T-helper 2 cell treated with Interferon-gamma antibody and Interleukin-4, amounts not matched to agents 100 ng/mL and 5 ng/mL, for 36 hours (primary cell): ENCODE results near the gene SEMA5B. TPM values are rescaled to one million over a fixed set of nuclear protein-coding genes. Genes with fewer than 3 reads are reported as not detected.

Experiments used
- intact Hi-C: fragments of 100-400 bp; cut with micrococcal nuclease; formaldehyde crosslinking; loops from one replicate; pipeline ENCODE4 v1.15.1; 2023
- total RNA-seq: library from RNA; stranded (reverse); gene quantifications from 2 replicates; pipeline ENCODE4 v1.2.3, GENCODE V29; 2022

Gene SEMA5B
- not detected in 2 replicates for total RNA-seq

DNA sequence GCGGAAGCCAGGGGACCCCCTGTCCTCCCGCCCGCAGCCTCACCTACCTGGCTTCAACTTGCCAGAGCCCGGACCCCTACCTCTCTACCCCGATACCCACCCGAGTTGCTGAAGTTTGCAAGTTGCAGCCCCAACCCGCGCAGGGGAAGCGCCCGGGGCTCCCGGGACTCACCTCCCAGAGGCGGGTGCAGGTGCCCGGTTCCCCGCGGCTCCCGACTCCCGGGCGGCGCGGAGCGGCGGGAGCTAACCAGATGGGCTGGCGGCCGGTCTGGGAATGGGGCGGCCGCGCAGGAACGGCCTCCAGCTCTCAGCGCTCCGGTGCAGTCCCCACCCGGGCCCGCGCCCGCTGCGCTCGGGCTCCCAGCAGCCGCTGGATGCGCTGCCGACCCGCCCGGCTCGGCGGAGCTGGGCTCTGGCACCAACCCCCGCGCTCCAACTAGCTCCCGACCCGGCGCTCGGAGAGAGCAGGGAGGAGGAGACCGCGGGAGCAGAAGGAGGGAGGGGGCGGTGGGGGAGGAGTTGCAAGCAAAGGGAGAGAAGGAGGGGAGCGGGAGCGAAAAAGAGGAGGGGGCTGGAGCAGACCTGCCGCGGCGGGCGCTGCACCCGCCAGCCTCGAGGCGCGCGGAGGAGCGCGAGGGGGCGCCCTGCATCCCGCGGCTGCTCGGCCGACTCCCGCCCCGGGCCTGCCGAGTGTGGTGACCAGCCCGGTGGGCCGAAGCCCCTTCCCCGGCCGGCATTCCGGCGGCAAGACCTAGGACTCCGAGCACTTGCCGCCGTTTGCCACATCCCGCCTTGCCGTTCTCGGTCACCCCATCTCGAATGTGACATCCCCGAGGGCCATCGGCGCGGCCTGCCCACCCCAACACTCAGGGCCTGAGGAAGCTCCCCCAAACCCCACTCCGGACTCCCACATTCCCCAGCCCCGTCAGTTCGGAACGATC, at the start of gene SEMA5B:
SEMA5B (minus strand) TSS at position 472 of the 941 bp plus-strand sequence. CDS start 66,500 bp downstream, outside the sequence.
- intact Hi-C loops: loop anchor here (1.0 to 10.0 kb wide), 5 partner anchors 83 to 633 kb away; no protein-coding TSS in a partner anchor

DNA sequence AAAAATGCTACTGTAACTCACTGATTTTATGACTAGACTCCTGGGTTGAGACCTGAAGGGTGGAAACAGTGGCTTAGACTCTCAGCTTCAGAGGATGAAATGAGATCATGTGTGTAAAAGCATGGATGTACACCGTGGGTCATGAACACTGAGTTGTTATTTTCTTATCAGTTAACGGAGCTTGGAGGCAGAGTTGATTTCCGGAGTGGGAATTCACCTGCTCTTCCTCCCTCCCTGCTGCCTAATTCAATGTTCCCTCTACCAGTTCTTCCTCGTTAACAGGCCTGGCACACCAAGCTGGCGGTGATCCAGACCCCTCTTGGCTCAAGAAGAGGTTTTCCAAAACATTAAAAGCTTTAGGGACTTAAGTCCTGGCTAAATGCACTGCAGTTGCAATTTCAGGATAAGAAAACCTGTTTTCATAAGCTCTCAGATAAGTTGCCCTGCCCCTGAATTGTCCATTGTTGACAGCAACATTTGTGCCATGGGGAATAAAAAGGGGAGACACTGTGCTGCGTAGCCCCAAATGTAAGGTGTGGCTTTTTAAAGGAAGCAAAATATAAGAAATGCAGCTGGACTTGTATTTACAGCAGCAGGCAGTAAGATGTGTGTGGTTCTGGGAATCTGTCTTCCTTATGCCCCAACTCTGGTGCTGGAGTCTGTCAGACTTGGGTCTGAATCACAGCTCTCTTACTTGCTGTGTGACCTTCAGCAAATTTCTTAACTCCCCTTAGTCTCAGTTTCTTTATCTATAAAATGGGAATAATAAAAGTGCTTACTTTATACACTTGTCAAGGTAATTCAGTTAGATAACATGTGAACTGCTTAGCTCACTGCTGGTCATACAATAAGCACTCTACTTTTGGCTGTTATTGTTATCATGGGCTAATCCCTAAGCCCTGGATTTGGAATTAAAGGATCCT, 49.2 kb upstream of the SEMA5B start:
- intact Hi-C loops: no loop called here

GRCh38 chr3:123076112-123076495, 48.5 kb upstream of the SEMA5B start:
- intact Hi-C loops: no loop called here

DNA sequence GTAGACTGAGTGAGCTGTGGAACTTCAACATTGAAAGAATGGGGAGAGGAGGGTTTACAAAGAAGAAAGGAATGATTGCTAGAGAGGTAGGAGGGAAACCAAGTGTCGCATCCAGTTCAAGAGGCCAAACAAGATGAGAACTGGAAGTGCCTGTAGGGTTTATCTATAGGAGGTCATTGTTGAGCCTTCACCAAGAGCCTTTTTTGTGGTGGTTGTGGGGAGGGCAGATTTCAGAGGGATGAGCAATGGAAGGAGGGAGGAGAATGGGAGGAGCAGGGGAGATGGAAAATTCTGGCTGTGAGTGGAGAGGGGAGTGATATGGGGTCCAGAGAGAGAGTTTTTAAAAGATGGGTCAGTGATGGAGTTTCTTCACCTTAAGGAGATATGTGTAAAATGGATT, 47.8 kb upstream of the SEMA5B start:
- intact Hi-C loops: no loop called here

GRCh38 chr3:123072564-123072963, 45.0 kb upstream of the SEMA5B start:
- intact Hi-C loops: no loop called here

GRCh38 chr3:123072152-123072551, 44.6 kb upstream of the SEMA5B start:
- intact Hi-C loops: no loop called here

GRCh38 chr3:123071581-123071980, 44.0 kb upstream of the SEMA5B start:
- intact Hi-C loops: no loop called here

DNA sequence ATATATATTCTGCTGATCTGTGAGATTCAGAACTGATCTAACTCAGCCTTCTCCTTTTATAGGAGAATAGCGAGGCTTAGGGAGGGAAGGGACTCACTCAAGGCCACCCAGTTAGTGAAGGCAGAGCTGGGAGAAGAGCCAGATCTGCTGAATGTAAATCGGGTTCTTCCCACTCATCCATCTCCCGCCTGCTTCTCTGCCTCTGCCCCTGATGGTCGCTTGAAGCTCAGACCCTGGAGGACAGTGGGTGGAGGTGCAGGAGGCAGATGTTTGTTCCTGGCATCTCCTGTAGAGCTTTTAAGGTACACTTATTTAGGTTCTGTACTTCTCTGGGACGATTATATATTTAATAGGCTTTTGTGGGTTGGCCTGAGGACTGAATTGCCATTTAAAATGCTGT, 43.6 kb upstream of the SEMA5B start:
- intact Hi-C loops: no loop called here

DNA sequence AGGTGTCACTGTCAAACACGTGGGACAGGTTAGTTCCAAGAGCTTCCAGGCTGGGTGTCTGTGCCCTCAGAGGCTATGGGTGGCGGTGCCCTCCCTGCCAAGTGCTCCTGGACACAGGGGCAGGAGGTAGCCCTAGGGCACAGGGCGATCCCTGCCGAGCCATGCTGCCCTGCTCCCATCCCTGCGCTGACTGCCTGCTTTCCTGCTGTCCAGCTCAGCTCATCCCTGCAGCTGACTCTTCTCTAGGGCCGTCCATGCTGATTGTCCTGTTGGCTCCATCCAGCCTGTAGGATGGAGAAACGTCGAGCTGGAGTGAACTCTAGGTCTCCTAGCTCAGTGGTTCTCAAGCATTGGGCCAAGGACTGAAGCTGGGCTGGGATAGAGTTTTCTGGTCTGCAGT, 42.9 kb upstream of the SEMA5B start:
- intact Hi-C loops: no loop called here

DNA sequence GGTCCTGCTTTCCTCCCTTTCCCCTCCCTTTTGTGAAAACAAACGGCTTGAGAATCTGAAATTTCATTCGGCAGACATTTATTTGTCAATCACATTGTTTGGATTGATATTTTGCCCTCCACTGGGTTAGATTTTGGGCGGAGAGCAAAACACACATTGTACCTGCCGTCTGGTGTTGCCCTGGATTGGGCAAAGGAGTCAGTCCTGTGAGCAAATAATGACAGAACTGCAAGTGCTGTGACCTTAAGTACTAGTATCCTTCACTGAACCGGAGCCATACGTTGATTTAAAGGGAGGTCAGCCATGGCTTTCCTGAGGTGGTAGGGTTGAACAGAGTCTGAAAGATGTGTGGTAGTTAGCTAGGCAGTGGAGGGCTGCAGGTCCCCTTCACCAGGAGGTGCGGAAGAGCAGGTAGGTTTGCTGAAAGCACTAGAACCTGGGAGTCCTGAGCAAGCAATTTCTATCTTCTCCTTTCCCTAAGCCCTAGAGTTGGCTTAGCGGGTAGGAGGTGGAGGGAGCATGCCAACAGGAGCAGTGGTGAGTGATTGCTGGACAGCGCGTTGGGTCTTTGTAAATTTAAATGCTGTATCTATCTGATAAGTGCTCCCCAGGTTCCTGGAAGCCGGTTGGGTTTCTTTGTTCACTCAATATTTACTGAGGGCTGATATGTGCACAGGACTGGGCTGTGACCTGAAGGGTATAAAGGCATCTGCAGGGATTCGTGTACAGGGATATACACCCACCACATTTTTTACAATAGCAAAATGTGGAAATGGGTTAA, 41.2 kb upstream of the SEMA5B start:
- intact Hi-C loops: loop anchor here (5.0 kb wide), 1 partner anchor 1521 kb away; the partner anchor contains the start of gene POLQ

- intact Hi-C loops: loop anchor here (2.0 to 5.0 kb wide), 2 partner anchors 135 to 1521 kb away; partner anchors contain the start of gene POLQ
Measured at GRCh38 chr3:123067689-123068600, 40.4 kb upstream of the SEMA5B start.

DNA sequence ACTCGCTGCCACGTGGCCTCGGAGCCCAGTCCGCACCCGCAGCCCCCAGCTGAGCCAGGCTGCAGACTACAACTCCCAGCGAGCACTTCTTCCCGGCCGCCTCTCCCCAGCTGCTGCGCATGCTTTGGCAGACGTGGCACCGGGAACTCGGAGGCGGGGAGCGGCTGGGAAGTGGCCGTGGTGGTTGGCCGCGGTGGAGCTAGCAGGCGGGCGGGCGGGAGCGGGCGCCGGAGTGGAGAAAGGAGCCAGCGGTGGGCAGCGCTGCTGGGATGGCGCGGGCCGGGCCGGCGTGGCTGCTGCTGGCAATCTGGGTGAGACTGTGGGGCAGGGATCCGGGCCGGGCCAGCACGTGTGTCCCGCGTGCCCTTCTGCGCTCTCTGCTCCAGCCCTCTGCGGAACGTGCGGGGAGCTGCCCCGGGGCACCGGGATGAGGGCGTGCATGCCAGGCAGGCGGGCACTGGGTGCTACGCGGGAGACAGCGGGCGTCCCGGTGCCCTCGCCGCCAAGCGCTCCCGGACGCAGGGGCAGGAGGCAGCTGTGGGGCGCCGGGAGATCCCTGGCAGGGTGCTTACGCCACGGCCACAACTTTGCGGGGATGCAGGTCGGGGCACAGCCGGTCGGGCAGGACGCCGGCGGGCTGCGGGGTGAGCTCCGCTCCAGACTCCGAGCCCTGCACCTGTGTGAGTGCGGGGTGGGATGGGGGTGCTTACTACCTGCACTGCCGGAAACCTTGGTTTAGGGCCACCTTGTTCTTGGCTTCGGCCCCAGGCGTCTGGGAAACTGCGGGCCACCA, 39.5 kb upstream of the SEMA5B start, which contains the start of gene PDIA5:
PDIA5 (plus strand) TSS at position 130 of the 793 bp plus-strand sequence; CDS start at position 270, 140 bp downstream.
- intact Hi-C loops: loop anchor here (2.0 to 5.0 kb wide), 2 partner anchors 136 to 1520 kb away; partner anchors contain the start of gene POLQ

DNA sequence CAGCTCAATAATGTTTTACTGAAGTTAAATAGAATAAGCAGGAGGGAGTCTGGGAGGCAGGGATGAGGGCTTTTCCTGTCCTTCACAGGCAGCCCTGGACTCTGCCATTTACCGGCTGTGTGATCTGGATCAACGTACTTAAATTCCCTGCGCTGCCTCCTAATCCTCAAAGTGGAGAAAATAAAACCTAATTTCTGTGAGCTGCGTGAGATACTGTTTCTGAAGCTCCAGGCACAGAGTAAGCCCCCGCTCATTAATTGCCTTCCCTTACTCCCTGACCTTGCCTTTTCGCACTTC, 39.0 kb upstream of the SEMA5B start:
- intact Hi-C loops: loop anchor here (2.0 to 5.0 kb wide), 2 partner anchors 136 to 1519 kb away; partner anchors contain the start of gene POLQ

DNA sequence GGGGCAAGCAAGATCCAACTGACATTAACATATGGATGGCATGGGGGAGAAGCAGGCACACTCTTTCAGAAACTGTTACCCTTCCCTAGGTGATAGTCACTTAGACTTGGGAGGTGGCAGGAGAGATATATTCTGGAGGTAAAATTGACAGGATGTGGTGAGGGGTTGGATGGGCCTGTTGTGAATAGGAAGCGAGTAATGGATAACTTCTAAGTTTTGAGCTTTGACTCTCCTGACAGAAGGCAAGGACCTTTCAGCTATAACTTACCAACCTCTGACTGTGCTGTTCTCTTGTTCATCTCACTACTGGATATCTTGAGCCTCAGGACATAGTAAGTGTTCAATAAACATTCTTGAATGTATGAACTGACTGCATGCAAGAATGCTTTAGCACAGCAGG, 37.4 kb upstream of the SEMA5B start:
- intact Hi-C loops: loop anchor here (5.0 kb wide), 1 partner anchor 1518 kb away; the partner anchor contains the start of gene POLQ

DNA sequence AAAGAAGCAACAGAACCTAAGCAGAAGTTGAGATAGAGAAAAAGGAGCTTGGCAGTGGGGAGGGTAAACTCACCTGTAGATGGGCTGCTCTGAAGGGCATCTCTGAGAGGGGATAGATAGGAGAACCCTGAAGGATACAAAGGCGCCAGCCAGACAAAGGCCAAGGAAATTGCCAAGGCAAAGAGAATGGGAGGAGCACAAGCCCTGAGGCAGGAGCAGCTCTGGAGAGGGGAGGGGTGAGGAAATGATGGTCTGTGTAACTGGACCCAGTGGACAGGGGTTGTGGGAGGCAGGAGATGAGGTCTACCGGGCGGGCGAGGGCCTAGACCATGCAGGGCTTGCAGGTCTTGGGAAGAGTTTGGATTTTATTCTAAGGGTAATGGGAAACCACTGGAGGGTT, 36.9 kb upstream of the SEMA5B start:
- intact Hi-C loops: no loop called here

- intact Hi-C loops: no loop called here
Measured at GRCh38 chr3:123063034-123063433, 35.5 kb upstream of the SEMA5B start.

DNA sequence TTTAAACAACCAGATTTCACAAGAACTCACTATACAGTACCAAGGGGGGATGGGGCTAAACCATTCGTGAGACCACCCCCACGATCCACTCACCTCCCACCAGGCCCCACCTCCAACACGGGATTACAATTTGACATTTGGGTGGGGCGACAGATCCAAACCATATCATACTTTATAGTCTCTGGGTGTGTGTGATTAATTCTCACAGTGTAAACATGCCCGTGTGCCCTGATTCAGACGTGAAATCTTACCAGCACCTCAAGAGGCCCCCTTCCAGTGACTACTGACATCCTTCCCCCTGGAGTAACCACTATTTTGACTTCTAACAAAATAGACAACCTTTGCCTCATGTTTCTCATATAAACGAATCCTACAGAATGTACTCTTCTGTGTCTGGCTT, 34.3 kb upstream of the SEMA5B start:
- intact Hi-C loops: no loop called here

GRCh38 chr3:123060054-123060453, 32.5 kb upstream of the SEMA5B start:
- intact Hi-C loops: no loop called here

DNA sequence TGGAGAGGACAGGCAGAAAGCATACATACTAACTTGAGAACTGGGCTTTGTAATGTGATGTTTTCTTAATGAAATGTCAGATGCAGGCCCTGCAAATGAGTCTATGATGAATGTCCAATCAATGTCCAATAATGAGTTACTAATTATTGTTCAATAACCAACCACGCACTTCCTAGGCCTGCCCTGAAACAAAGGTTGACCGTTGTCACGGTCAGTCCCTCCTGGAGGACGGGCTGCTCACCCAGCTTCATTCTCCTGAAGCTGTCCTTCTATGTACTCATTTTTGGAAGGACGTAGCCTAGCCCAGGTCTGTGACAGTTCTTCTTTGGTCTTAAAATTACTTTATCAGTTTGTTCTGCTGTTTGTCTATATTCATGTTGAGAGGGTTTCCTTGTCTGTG, 30.9 kb upstream of the SEMA5B start:
- intact Hi-C loops: no loop called here
